Gastroesophageal sphincter (tissue), 4 donors: Measurements from ENCODE around the gene FBXW8. TPM values are rescaled to one million over a fixed set of nuclear protein-coding genes. Genes with fewer than 3 reads are reported as not detected.

Experiments used
- ATAC-seq: fragments of 150-250 bp; one replicate; pipeline ENCODE4 v1.9.1; 2016; ENCODE audit warnings: mild to moderate bottlenecking, moderate library complexity
- H3K27ac ChIP-seq, 4 donors: fragments of 200-600 bp; sonication (generic) in 3 of 4; 1 replicate in 3 of 4; 2 replicates in 1 of 4; pipeline ENCODE4 v1.5.1; 2016 to 2019
- H3K27me3 ChIP-seq: fragments of 200-600 bp; sonication (generic); one replicate; pipeline ENCODE4 v1.5.1; 2019
- H3K36me3 ChIP-seq, 2 donors: fragments of 200-600 bp; sonication (generic); one replicate each; pipeline ENCODE4 v1.5.1; 2019; ENCODE audit warnings: control low read depth in 1 of 2
- H3K4me1 ChIP-seq, 3 donors: fragments of 200-600 bp; sonication (generic); 1 replicate in 2 of 3; 2 replicates in 1 of 3; pipeline ENCODE4 v1.5.1; 2016 to 2019; ENCODE audit warnings: control low read depth in 2 of 3
- H3K4me3 ChIP-seq, 2 donors: fragments of 200-600 bp; sonication (generic); one replicate each; pipeline ENCODE4 v1.5.1; 2019; ENCODE audit warnings: mild to moderate bottlenecking in 1 of 2, moderate library complexity in 1 of 2
- H3K9me3 ChIP-seq, 3 donors: fragments of 200-600 bp; sonication (generic); one replicate each; pipeline ENCODE4 v1.5.1; 2017 to 2019; ENCODE audit warnings: control low read depth in 2 of 3
- CTCF ChIP-seq, 4 experiments: fragments of 200-600 bp in 2 of 4; fragments of 450-650 bp in 2 of 4; sonication (generic) in 1 of 4; IDR thresholded peaks; one replicate each; pipeline ENCODE4 v1.5.1; 2017 to 2019; ENCODE audit warnings: antibody characterized with exemption in 4 of 4, mild to moderate bottlenecking in 2 of 4, moderate library complexity in 2 of 4
- EP300 ChIP-seq: sonication (generic); formaldehyde crosslinking; IDR thresholded peaks from one replicate; pipeline ENCODE4 v1.6.1; 2017; ENCODE audit warnings: antibody characterized with exemption, mild to moderate bottlenecking
- POLR2A ChIP-seq, 2 donors: fragments of 450-650 bp; IDR thresholded peaks; one replicate each; pipeline ENCODE4 v1.6.1; 2017; ENCODE audit warnings: antibody characterized with exemption in 2 of 2, mild to moderate bottlenecking in 2 of 2, moderate library complexity in 1 of 2
- POLR2AphosphoS5 ChIP-seq: sonication (generic); formaldehyde crosslinking; IDR thresholded peaks from one replicate; pipeline ENCODE4 v1.6.1; 2017; ENCODE audit warnings: antibody characterized with exemption
- WGBS, 2 donors: methylation state at CpG; one replicate each; pipeline ENCODE4 v1.1.5; 2018; ENCODE audit warnings: low coverage in 1 of 2; 5-methylcytosine and 5-hydroxymethylcytosine counted together
- total RNA-seq, 4 donors: library from RNA; depleted of rRNA; stranded (reverse); fragments of >200 nt; gene quantifications; one replicate each; pipeline ENCODE4 v1.1.0, GENCODE V29; 2016

FBXW8 gene
- total RNA-seq, 4 donors from 2014 or later = 10.1 to 17.9 (median 13.7) TPM

- H3K36me3 ChIP-seq = peaks cover 0 to 71% of the 10 kb centered on the region in 2 donors
- H3K9me3 ChIP-seq = no peaks in the 10 kb centered on the region
- no peak for ATAC-seq
- H3K4me3 ChIP-seq = no peak overlapping the region
- TF ChIP-seq POLR2AphosphoS5 (no peak), CTCF (IDR thresholded peaks at IDR 0.05) (no peak), EP300 (no peak), POLR2A (IDR thresholded peaks at IDR 0.05) (no peak)
- H3K4me1 ChIP-seq = peaks cover 0 to 17% (median 4%) of the 10 kb centered on the region in 3 donors
- H3K27ac ChIP-seq = no peak overlapping the region
- WGBS, 2 donors = 89 to 92% methylated on average over 14 of the region's 14 CpGs
- H3K27me3 ChIP-seq = peaks cover under 1% of the 10 kb centered on the region
Measured at GRCh38 chr12:117028254-117028653, 117.5 kb downstream of the FBXW8 start.

GRCh38 chr12:117030187-117030900 is 119.6 kb downstream of the FBXW8 start:
- TF ChIP-seq POLR2AphosphoS5 = no peak
- TF ChIP-seq POLR2A (IDR thresholded peaks at IDR 0.05) = no peak
- TF ChIP-seq EP300 = no peak
- TF ChIP-seq CTCF (IDR thresholded peaks at IDR 0.05) = no peak
- no peak overlapping the region for H3K4me3 ChIP-seq
- H3K27ac ChIP-seq = no peak overlapping the region
- peaks cover 0 to 27% (median 4%) of the 10 kb centered on the region in 3 donors for H3K4me1 ChIP-seq
- WGBS, 2 donors = 63 to 85% methylated on average over 9 to 17 of the region's 19 CpGs
- H3K27me3 ChIP-seq = peaks cover 18% of the 10 kb centered on the region
- no peak for ATAC-seq
- peaks cover 0 to 53% of the 10 kb centered on the region in 2 donors for H3K36me3 ChIP-seq
- no peaks in the 10 kb centered on the region for H3K9me3 ChIP-seq

GRCh38 chr12:117031843-117032592 is 121.3 kb downstream of the FBXW8 start:
- H3K36me3 ChIP-seq = peaks cover 0 to 37% of the 10 kb centered on the region in 2 donors
- H3K27ac ChIP-seq = no peak overlapping the region
- no peak for ATAC-seq
- WGBS, 2 donors = 90 to 91% methylated on average over 8 to 10 of the region's 17 CpGs
- H3K27me3 ChIP-seq = peaks cover 35% of the 10 kb centered on the region
- TF ChIP-seq POLR2A (IDR thresholded peaks at IDR 0.05) (no peak), EP300 (no peak), POLR2AphosphoS5 (no peak), CTCF (IDR thresholded peaks at IDR 0.05) (no peak)
- no peak overlapping the region for H3K4me3 ChIP-seq
- no peaks in the 10 kb centered on the region for H3K9me3 ChIP-seq
- H3K4me1 ChIP-seq = peaks cover 0 to 19% (median 0%) of the 10 kb centered on the region in 3 donors

- WGBS, 2 donors = 42 to 50% methylated on average over 1 to 3 of the region's 34 CpGs
Measured at GRCh38 chr12:117032593-117033381, 122.0 kb downstream of the FBXW8 start.

More at GRCh38 chr12:117032593-117033381, 122.0 kb downstream of the FBXW8 start:
- Histone ChIP-seq H3K27me3 (peaks cover 43% of the 10 kb centered on the region), H3K4me1 (peaks cover 0 to 19% (median 0%) of the 10 kb centered on the region in 3 donors), H3K36me3 (peaks cover 0 to 29% of the 10 kb centered on the region in 2 donors), H3K4me3 (no peak overlapping the region), H3K27ac (no peak overlapping the region), H3K9me3 (no peaks in the 10 kb centered on the region)
- no peak for TF ChIP-seq POLR2A (IDR thresholded peaks at IDR 0.05)
- no peak for TF ChIP-seq POLR2AphosphoS5
- TF ChIP-seq EP300 = no peak
- TF ChIP-seq CTCF (IDR thresholded peaks at IDR 0.05) = no peak
- ATAC-seq = peak; percentile 48
